Measurements from ENCODE around the gene LIN7B.
"Not testable (repeated sequence)": the region's sequence is repeated elsewhere in the genome, so short reads cannot be mapped to it uniquely, and the experiment has no call there.

Gene LIN7B

DNA sequence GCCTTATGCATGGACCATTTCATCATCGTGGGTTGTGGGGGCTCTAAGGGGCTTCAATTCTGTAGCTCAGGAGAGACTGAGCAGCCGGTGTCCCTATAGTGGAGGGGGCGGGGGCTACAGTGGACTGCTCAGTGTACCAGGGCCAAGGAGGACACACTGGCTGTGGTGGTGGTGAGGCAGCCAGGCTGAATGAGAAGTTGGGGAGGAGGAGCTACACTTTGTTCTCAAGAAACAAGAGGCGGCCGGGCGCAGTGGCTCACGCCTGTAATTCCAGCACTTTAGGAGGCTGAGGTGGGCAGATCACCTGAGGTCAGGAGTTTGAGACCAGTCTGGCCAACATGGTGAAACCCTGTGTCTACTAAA is 32.2 kb downstream of the LIN7B start:
- DNase-seq, result not testable (repeated sequence)

GRCh38 chr19:49148044-49148682 is 34.0 kb downstream of the LIN7B start:
- DNase-seq, result no peak

DNA sequence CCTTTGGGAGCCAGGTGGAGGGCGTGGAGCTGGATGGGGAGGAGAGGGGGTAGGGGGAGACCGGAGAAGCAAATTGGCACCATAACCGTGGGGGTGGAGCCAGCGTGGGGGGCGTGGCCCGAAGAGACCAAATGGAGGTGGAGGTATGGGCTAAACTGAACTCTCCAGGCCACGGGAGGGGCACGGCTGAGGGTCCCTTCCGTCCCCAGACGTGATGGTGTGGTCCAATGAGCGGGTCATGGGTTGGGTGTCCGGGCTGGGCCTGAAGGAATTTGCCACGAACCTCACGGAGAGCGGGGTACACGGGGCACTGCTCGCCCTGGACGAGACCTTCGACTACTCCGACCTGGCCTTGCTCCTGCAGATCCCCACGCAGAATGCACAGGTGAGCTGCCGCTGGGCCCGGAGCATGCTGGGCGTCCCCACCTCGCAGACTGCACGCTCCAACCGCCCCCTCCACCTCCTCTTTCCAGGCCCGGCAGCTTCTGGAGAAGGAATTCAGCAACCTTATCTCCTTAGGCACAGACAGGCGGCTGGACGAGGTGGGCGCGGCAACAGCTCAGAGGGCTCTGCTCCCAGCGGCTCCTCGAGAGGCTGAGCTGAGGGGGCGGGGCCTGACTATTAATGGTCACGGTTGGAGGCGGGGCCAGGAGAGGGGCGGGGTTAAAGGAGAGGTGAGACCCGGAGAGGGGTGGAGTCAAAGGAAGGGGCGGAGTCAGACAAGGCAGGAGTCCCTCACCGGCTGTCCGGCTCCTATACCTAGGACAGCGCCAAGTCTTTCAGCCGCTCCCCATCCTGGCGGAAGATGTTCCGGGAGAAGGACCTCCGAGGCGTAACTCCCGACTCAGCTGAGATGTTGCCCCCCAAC is 34.8 kb downstream of the LIN7B start:
- peak; percentile 81 for DNase-seq

DNA sequence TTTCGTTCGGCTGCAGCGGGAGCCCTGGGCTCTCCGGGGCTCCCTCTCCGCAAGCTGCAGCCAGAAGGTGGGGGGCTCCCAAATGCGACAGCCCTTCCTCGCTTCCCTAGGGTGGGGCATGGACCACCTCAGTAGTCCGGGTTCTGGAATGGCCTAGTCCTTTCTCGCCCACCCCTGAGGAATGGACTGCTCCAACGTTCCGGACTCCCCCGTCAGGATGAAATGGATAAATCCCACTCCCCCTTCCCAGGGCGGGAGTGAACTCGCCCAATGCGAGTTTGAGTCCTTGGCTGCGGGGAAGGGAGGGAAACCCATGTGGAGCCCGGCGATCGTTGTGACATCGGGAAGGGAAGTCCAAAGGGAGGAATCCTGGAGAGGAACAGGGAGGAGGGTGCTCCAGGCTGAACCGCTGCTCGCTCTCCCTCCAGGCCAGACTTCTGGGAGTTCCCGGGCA is 35.5 kb downstream of the LIN7B start:
- peak; percentile 55 for DNase-seq

- no peak for DNase-seq
Observed at GRCh38 chr19:49150106-49150943, 36.2 kb downstream of the LIN7B start.

DNA sequence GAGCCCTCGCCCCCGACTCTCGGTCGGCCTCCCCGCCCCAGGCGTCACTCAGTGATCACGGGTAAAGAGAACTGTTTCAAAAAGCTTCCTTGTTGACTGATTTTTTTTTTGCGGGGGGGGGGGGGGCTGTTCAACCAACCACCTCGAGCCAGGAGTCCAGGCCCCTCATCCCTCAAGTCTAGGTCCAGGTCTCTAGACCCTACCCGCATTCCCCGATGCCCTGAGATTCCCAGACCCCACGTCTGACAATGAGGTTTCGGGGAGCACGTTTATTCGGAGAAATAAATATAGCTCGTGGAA is 36.7 kb downstream of the LIN7B start:
- no peak for DNase-seq

DNA sequence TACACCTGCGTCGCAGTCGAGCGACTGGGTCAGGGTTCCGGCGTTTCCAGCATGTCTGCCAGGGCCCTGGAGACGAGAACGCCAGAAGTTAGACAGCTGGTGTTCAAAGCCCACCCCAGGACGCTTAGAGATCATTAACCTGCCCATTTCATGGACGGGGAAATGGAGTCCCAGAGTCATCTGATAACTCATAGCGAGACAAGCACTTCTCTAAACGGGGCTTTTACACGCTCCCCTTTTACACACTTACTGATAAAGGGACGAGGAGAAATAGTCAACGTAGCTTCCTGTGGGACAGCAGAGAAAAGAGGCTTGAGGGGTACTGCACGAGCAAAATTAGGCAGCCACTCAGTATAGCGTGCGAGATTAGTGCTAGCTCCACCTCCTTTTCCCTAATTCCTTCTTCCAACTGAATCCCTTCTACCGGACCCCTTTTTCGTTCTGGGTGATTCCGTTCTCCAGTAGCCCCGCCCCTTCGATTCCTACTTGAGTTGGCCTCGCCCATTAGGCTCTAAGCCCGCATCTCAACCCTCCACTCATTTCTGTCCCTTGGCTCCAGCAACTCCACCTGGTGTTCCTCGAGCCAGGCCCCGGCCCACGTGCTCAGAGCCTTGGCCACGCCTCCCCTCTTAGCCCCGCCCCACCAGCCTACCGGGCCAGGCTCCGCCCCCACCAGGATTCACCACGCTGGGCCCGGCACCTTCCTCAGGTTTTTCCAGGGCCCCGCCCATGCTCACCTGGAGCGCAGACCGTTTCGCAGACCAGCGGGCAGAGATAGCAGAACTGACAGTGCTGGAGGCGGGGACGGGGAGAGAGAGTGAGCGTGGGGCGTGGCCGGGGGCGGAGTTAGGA is 37.3 kb downstream of the LIN7B start:
- no peak for DNase-seq

DNA sequence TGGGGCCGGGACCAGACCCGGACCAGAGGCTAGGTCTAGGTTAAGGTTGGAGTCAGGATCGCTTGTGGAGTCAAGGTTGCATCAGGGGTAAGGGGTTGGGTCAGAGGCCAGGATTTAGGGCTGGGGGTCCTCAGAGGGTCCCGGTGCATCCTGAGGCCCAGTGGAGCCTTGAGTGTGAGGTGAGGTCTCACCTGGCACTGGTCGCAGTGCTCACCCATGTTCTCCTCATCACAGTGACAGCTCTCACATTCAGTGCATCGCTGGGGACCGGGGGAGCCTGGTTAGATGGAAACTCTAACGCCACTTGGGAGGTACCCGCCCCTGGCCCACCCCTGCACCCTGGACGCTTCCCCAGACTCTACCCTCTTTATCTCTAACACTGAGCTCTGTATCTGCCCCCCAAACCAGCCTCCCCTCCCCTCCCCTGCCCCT is 38.0 kb downstream of the LIN7B start:
- DNase-seq, result no peak

- DNase-seq, result no peak
Observed at GRCh38 chr19:49153167-49153809, 39.1 kb downstream of the LIN7B start.

GRCh38 chr19:49154279-49154678 is 40.1 kb downstream of the LIN7B start:
- DNase-seq, result no peak

DNA sequence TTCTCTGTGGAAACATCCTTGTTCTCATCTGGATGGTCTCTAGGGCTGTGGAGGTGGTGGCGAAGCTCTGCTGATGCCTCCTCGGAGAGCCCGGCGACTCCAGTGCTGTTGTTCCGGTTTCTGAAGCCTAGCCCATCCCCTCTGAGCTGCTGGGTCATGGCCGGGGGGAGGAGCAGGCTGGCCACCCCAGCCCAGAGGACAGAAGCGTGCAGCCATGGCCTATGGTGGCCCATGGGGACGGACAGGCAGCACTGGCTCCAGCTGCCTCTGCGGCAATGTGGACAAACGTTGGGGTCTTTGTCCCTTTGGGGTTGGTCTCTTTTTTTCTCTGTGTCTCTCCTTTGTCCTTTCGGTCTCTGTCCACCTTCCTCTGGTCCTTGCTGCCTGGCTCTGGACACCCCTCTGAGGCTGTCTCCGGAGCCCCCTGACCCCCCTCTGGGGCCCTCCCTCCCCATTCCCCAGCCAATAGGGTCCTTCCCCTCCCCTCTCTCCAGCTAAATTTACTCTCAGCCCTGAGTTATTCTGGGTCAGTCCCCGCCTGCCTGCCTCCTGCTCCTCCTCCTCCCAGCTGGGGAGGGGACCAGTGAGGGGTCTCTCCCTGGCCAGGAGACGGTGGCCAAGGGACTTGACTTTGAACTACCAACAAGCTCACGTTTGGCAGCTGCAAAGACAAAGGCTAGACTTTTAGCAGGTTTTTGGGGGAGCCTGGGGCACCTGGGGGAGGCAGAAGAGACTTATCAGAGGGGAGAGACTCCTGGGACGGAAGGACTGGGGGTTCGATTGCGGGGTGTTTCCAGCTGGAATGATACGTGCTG is 41.0 kb downstream of the LIN7B start, which contains the start of gene HRC:
Gene HRC, minus strand, starts transcription at position 392 of the 815 bp plus-strand sequence. Its CDS starts 159 bp downstream, at position 233.
- DNase-seq, result no peak

DNA sequence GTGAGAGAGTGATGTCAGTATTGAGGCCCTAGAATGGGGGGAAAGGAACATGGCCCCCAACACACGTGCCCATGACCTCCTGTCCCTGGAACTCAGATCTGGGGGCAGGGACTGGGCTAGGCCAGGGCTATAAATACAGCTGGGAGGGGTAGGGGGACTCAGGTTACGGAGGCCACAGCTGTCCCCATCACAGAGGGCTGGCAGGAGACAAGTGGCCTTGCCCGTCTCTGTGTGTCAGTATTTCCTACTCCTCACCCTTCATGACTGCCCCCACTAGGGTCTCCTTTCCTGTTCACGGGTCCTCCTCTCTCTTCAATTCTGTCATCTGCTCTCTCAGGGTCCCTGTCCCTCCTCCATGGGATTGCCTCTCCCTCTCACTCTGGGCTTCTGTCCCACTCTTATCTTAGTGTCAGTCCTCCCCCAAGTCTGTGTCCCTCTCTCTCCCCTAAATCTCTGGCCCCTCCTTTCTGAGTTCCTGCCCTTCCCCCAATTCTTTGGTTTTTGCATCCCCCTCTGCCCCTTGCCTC is 41.7 kb downstream of the LIN7B start:
- no peak for DNase-seq

- peak; percentile 72 for DNase-seq
Observed at GRCh38 chr19:49157445-49158224, 43.5 kb downstream of the LIN7B start, which contains the start of gene TRPM4. TSS of gene TRPM4 (plus strand) at chr19:49157792. CDS start at chr19:49157867, 75 bp downstream.

DNA sequence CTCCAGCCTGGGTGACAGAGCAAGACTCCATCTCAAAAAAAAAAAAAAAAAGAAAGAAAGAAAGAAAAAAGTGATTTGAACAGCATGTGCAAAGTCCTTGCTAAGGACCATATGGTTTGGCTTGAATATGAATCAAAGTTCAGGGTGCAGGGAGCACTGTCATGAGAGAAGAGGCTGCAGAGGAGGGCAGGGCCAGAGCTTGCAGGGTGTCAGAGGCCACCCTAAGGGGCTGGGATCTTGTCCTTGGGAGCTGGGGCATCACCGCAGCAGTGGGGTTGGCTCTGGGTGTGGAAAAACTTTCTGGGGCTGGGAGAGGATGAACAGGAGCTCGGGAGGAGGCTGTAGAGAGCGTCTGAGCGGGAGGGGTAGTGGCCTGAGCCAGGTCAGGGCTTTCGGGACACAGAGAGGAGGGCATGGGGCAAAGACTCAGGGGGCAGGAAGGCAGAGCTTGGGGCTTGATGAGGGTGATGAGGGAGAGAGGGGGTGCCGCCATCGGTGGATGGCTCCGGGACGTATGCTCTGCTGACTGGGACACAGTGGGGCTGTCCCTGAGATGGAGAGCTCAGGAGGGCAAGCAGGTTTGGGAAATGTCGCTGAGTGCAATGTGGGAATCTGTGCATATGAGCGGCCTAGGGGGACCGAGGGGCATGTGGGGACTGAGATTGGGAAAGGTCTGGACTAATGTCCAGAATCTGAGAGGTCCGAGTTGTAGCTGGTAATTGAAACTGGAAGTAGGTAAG is 46.5 kb downstream of the LIN7B start:
- DNase-seq, result no peak

GRCh38 chr19:49161987-49162386 is 47.8 kb downstream of the LIN7B start:
- no peak for DNase-seq

DNA sequence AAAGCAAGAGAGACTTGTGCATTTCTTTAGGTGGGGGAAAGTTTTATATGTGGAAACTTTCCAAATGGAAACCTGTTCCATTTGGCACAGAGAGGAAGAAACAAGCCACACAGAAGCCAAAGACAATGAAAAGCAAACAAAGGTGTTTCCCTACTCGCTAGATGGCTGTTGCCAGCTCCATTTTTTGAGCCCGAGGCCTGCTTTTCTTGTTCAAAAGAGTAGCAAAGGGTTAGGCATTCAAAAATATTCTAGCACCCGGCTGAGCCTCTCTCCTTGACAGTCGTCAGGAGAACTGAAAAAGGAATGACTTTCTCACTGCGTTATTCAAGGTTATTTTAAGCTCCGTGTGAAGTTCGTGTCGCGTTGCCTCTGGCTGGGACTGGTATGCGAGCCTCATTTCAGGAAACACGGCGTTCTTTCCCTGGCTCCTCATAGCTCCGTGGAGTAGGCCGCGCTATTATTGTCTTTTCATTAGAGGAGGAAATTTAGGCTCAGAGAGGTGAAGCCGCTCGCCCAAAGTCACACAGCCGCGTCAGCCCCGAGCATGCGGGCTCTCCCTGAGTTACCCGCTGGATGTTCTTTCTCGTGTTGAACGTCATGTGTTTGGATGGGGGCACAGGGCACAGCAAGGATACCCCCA is 51.1 kb downstream of the LIN7B start:
- no peak for DNase-seq

GRCh38 chr19:49165865-49166301 is 51.7 kb downstream of the LIN7B start:
- DNase-seq, result no peak

GRCh38 chr19:49167857-49168409 is 53.8 kb downstream of the LIN7B start:
- no peak for DNase-seq
